ENCODE measurements around the gene KRTAP5-1.
"Not testable (repeated sequence)": the region's sequence is repeated elsewhere in the genome, so short reads cannot be mapped to it uniquely, and the experiment has no call there.

- not testable (repeated sequence) for TF ChIP-seq EZH2 (IDR thresholded peaks at IDR 0.05; ENCODE audit: low read length, unreplicated experiment); CTCF (conservative IDR thresholded peaks at IDR 0.05; ENCODE audit: low read depth, low read length); EZH2phosphoT487 (IDR thresholded peaks at IDR 0.05; ENCODE audit: borderline replicate concordance, low read length)
Measured at GRCh38 chr11:1598406-1598805, 13.3 kb upstream of the KRTAP5-1 start.
